NCI-H526 (cell line): ENCODE data around the gene PSD.

Experiments
- DNase-seq, 2 experiments: peaks; one replicate each; lab custom pipeline; 2025; lab: John Stamatoyannopoulos, UW

Gene PSD

GRCh38 chr10:102444851-102445250 is 26.3 kb upstream of the PSD start:
- no peak for DNase-seq

GRCh38 chr10:102438374-102438773 is 19.8 kb upstream of the PSD start:
- no peak for DNase-seq

- no peak for DNase-seq
Measured at GRCh38 chr10:102437515-102437914, 18.9 kb upstream of the PSD start.

GRCh38 chr10:102436312-102436711 is 17.7 kb upstream of the PSD start:
- DNase-seq = no peak

GRCh38 chr10:102435529-102436233 is 17.1 kb upstream of the PSD start:
- DNase-seq = no peak

- DNase-seq = no peak
Measured at GRCh38 chr10:102435133-102435497, 16.5 kb upstream of the PSD start.

- no peak for DNase-seq
Measured at GRCh38 chr10:102434394-102435132, 16.0 kb upstream of the PSD start.

- no peak for DNase-seq
Measured at GRCh38 chr10:102433619-102434046, 15.0 kb upstream of the PSD start.

- peak; percentile 91 to 96 for DNase-seq
Measured at GRCh38 chr10:102432162-102432950, 13.8 kb upstream of the PSD start, which contains the start of gene CUEDC2. Gene CUEDC2, minus strand, starts transcription at chr10:102432574. Its CDS starts 7,386 bp downstream, at chr10:102425188.

GRCh38 chr10:102431452-102432124 is 13.0 kb upstream of the PSD start:
- peak in 1 of 2 experiments; percentile 28 for DNase-seq

GRCh38 chr10:102429468-102429867 is 10.9 kb upstream of the PSD start:
- DNase-seq = no peak

GRCh38 chr10:102426803-102427287 is 8.3 kb upstream of the PSD start:
- no peak for DNase-seq

- no peak for DNase-seq
Measured at GRCh38 chr10:102425444-102425843, 6.9 kb upstream of the PSD start.

- DNase-seq = no peak
Measured at GRCh38 chr10:102424916-102425315, 6.3 kb upstream of the PSD start.

GRCh38 chr10:102424145-102424544 is 5.6 kb upstream of the PSD start:
- DNase-seq = no peak

GRCh38 chr10:102423372-102423968 is 4.9 kb upstream of the PSD start:
- no peak for DNase-seq

GRCh38 chr10:102422545-102423129 is 4.1 kb upstream of the PSD start:
- DNase-seq = peak; percentile 50 to 78

GRCh38 chr10:102421757-102422512 is 3.4 kb upstream of the PSD start:
- DNase-seq = peak in 1 of 2 experiments; percentile 34

- DNase-seq = no peak
Measured at GRCh38 chr10:102421507-102421756, 2.8 kb upstream of the PSD start.

GRCh38 chr10:102420714-102421506 is 2.3 kb upstream of the PSD start, which contains the start of gene FBXL15:
Gene FBXL15, plus strand, starts transcription at chr10:102420836. Its CDS starts 294 bp downstream, at chr10:102421130.
- peak; percentile 93 to 95 for DNase-seq
